HG02678 (cell line): Measurements from ENCODE around the gene ARL17B.
"Not testable (repeated sequence)": the region's sequence is repeated elsewhere in the genome, so short reads cannot be mapped to it uniquely, and the experiment has no call there.

Experiments
- ATAC-seq: cut with Tn5 transposase; IDR thresholded peaks from one replicate; pipeline ENCODE4 v1.9.1; 2021; ENCODE audit warnings: mild to moderate bottlenecking, moderate library complexity; ENCODE audit not compliant: unreplicated experiment

The ARL17B gene

GRCh38 chr17:46252804-46253203, 108.8 kb downstream of the ARL17B start:
- ATAC-seq: not testable (repeated sequence)

- not testable (repeated sequence) for ATAC-seq
Observed at GRCh38 chr17:46249153-46249552, 112.4 kb downstream of the ARL17B start.

GRCh38 chr17:46244949-46245768, 116.4 kb downstream of the ARL17B start:
- not testable (repeated sequence) for ATAC-seq

- not testable (repeated sequence) for ATAC-seq
Observed at GRCh38 chr17:46244339-46244913, 117.1 kb downstream of the ARL17B start.

GRCh38 chr17:46243928-46244327, 117.6 kb downstream of the ARL17B start:
- not testable (repeated sequence) for ATAC-seq

GRCh38 chr17:46243505-46243904, 118.1 kb downstream of the ARL17B start:
- not testable (repeated sequence) for ATAC-seq

- ATAC-seq: not testable (repeated sequence)
Observed at GRCh38 chr17:46231359-46231758, 130.2 kb downstream of the ARL17B start.

- ATAC-seq: peak; percentile 100
Observed at GRCh38 chr17:46225274-46225794, 136.2 kb downstream of the ARL17B start.

- ATAC-seq: peak; percentile 36
Observed at GRCh38 chr17:46224864-46225263, 136.7 kb downstream of the ARL17B start.
